HFF-Myc (cell line): Measurements from ENCODE around the gene LANCL2.
"Not testable (repeated sequence)": the region's sequence is repeated elsewhere in the genome, so short reads cannot be mapped to it uniquely, and the experiment has no call there.

ENCODE experiments used
- DNase-seq: peaks from one replicate; pipeline ENCODE4 v3.0.0-alpha.2; 2011; ENCODE audit warnings: low read depth; ENCODE audit errors: extremely low read depth
- H3K4me3 ChIP-seq: replicated peaks from 2 replicates; pipeline ENCODE4 v1.5.1; 2011; ENCODE audit warnings: low read depth, mild to moderate bottlenecking, control low read depth, low read length
- CTCF ChIP-seq: IDR thresholded peaks from 2 replicates; pipeline ENCODE4 v1.5.1; 2012; ENCODE audit warnings: mild to moderate bottlenecking, low read depth, low read length, control low read depth; ENCODE audit errors: missing control alignments

Gene LANCL2

GRCh38 chr7:55467047-55467593 lies 102.0 kb downstream of the LANCL2 start:
- no peak for DNase-seq
- no peak overlapping the region for H3K4me3 ChIP-seq
- no peak for TF ChIP-seq CTCF

DNA sequence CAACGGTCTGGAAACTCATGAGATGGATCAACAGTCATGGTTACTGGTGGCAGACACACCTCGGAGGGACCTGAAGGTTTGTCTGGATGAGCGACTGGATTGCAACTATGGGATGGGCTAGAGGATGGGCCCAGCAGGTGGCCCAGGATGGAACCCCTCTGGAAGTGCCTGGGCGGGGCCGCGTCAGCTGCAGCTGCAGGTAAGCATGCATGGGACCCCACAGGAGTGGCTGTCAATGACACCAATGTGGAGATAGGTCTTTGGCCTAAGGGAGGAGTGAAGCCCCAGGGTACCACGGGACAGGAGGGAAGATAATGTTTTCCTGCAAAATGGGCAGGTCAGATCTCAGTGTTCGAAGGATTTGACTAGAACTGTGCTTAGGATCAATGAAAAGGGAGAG lies 103.4 kb downstream of the LANCL2 start:
- no peak for DNase-seq
- TF ChIP-seq CTCF, result no peak
- H3K4me3 ChIP-seq, result no peak overlapping the region

DNA sequence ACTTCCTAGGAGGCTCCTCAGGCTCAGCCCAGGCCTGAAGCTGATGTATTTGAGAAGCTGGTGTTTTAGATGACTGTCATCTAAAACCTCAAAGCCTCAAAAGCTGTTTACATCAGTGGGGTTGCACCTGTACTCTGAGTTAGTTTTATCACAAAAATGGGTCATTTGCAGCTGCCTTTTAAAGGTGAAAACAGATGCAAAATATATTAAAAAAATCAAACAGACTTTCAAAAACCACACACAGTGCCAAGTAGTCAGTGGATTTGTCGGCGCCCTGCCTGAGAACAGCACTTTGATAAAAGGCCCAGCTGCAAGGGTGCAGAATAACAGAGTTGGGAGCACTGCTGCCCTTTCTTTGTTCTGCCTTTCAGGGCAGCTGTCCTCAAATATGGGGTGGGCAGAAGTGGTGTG lies 104.1 kb downstream of the LANCL2 start:
- TF ChIP-seq CTCF, result no peak
- H3K4me3 ChIP-seq, result no peak overlapping the region
- no peak for DNase-seq

GRCh38 chr7:55469721-55470120 lies 104.6 kb downstream of the LANCL2 start:
- DNase-seq, result no peak
- no peak overlapping the region for H3K4me3 ChIP-seq
- TF ChIP-seq CTCF, result no peak

GRCh38 chr7:55470261-55470660 lies 105.1 kb downstream of the LANCL2 start:
- TF ChIP-seq CTCF, result no peak
- DNase-seq, result no peak

GRCh38 chr7:55471594-55471993 lies 106.5 kb downstream of the LANCL2 start:
- not testable (repeated sequence) for H3K4me3 ChIP-seq, DNase-seq

More at GRCh38 chr7:55470261-55470660, 105.1 kb downstream of the LANCL2 start:
- H3K4me3 ChIP-seq, result no peak overlapping the region

DNA sequence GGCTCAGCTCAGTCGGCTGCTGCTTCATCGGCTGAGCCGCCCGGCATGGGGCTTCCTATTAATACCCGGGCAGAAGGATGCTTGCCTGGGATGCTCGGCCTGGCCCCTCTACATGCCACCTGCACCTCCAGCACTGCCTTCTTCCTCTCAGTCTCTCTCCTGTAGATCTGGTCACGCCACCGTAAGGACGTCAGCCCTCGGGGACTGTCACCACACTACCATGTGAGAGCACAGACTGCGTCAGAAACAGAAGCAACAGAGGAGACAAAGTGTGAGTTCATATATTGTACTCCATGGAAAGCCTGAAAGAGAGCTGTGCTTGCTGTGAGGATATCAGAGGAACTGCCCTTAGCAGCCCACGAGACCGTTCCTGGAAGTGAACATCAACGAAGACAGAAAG lies 107.3 kb downstream of the LANCL2 start:
- not testable (repeated sequence) for DNase-seq

DNA sequence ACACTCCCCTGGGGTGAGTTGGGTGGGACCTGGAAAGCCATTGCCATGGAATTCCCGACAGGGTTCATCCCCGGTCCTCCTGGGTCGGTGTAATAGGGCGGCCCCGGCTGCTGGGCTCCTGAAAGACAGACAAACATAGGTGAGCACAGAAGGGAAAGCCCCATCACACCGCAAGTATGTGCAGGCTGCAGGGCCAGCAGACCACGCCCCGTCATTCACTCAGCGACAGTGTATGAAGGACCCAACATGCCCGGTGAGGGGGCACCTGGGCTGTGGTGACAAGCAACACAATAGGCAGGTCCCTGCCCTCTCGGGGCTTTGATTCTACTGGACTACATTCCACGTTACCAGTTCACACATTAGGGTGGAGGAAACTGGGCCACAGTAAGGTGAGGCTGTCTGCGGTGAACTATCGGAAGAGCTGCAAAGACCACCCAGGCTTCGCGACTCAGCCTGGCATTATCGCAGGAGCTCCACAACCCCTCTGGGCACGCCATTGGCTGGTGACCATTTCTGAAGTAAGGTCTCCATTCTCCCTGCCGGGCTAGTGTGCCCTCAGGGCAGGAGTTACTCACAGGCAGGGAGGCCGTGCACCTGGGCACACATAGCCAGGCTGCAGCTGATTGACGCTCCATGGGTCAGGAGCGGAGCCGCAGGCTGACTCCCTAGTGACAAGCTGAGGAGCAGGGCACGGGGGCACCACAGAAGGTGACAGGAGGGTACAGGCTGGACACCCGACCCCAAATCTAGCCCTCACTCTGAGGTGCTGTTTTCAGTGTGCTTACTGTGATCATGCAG lies 108.0 kb downstream of the LANCL2 start:
- H3K4me3 ChIP-seq, result no peak overlapping the region
- DNase-seq, result no peak
- TF ChIP-seq CTCF, result no peak

More for the DNA sequence above, 107.3 kb downstream of the LANCL2 start:
- H3K4me3 ChIP-seq, result not testable (repeated sequence)
